WTC11 (cell line): ENCODE measurements around the gene GARIN3. TPM values are rescaled to one million over a fixed set of nuclear protein-coding genes. Genes with fewer than 3 reads are reported as not detected.

Source experiments
- ATAC-seq: fragments of 200-7000 bp; cut with Tn5 transposase; 2 replicates; pipeline ENCODE4 v1.10.0; 2021; ENCODE audit warnings: mild to moderate bottlenecking, moderate library complexity
- CTCF ChIA-PET: fragments of 300-600 bp; sonication (Branson Sonifier 250); formaldehyde crosslinking; loops from one replicate; lab custom pipeline; 2021; ENCODE audit warnings: antibody characterized with exemption; lab: Charles Lee
- POLR2A ChIA-PET: fragments of 350-600 bp; sonication (Branson Sonifier 250); formaldehyde crosslinking; loops from one replicate; lab custom pipeline; 2021; ENCODE audit warnings: antibody characterized with exemption; lab: Charles Lee
- DNase-seq: peaks from one replicate; pipeline ENCODE4 v3.0.0; 2021; ENCODE audit warnings: low spot score
- H3K27ac Mint-ChIP-seq: 2 replicates; pipeline ENCODE4 v1.8.0; 2021; ENCODE audit warnings: mixed read lengths
- H3K27me3 Mint-ChIP-seq: 2 replicates; pipeline ENCODE4 v1.8.0; 2021; ENCODE audit warnings: low read depth, mild to moderate bottlenecking, moderate library complexity, mixed read lengths
- H3K36me3 Mint-ChIP-seq: 2 replicates; pipeline ENCODE4 v1.8.0; 2021; ENCODE audit warnings: mixed read lengths
- H3K4me1 Mint-ChIP-seq: 2 replicates; pipeline ENCODE4 v1.8.0; 2022; ENCODE audit warnings: mixed read lengths
- H3K4me3 Mint-ChIP-seq: 2 replicates; pipeline ENCODE4 v1.8.0; 2021; ENCODE audit warnings: mild to moderate bottlenecking, moderate library complexity, mixed read lengths
- H3K9me3 Mint-ChIP-seq: 2 replicates; pipeline ENCODE4 v1.8.0; 2021; ENCODE audit warnings: mixed read lengths
- ESRRA ChIP-seq: sonication (generic); formaldehyde crosslinking; IDR thresholded peaks from 2 replicates; pipeline ENCODE4 v1.8.1; 2022; ENCODE audit warnings: mild to moderate bottlenecking, missing genetic modification reagents, borderline replicate concordance
- ETV6 ChIP-seq: sonication (generic); formaldehyde crosslinking; IDR thresholded peaks from 2 replicates; pipeline ENCODE4 v1.8.1; 2022; ENCODE audit warnings: mild to moderate bottlenecking, missing genetic modification reagents
- FOXK1 ChIP-seq: sonication (generic); formaldehyde crosslinking; IDR thresholded peaks from 2 replicates; pipeline ENCODE4 v1.8.0; 2022; ENCODE audit warnings: mild to moderate bottlenecking, moderate library complexity, missing genetic modification reagents
- GTF2I ChIP-seq: fragments of 250-450 bp; sonication (Bioruptor Pico); conservative IDR thresholded peaks from 2 replicates; pipeline ENCODE4 v1.4.0; 2021; ENCODE audit warnings: mild to moderate bottlenecking
- IRF2 ChIP-seq: sonication (generic); formaldehyde crosslinking; IDR thresholded peaks from 2 replicates; pipeline ENCODE4 v1.8.0; 2022; ENCODE audit warnings: low read depth, missing genetic modification reagents, borderline replicate concordance
- JAZF1 ChIP-seq: fragments of 250-450 bp; sonication (Bioruptor Pico); IDR thresholded peaks from 2 replicates; pipeline ENCODE4 v1.9.0; 2021; ENCODE audit warnings: moderate library complexity, mild to moderate bottlenecking, inconsistent platforms
- JUN ChIP-seq: sonication (generic); formaldehyde crosslinking; IDR thresholded peaks from 2 replicates; pipeline ENCODE4 v1.8.0; 2023; ENCODE audit warnings: mild to moderate bottlenecking, missing genetic modification reagents
- NFYB ChIP-seq: sonication (generic); formaldehyde crosslinking; conservative IDR thresholded peaks from 2 replicates; pipeline ENCODE4 v1.8.0; 2022; ENCODE audit warnings: low read depth, missing genetic modification reagents
- OVOL2 ChIP-seq: fragments of 250-450 bp; sonication (Bioruptor Pico); IDR thresholded peaks from 2 replicates; pipeline ENCODE4 v1.9.0; 2021; ENCODE audit warnings: mild to moderate bottlenecking, borderline replicate concordance
- RORB ChIP-seq: fragments of 250-450 bp; sonication (Bioruptor Pico); IDR thresholded peaks from 2 replicates; pipeline ENCODE4 v1.9.0; 2021; ENCODE audit warnings: mild to moderate bottlenecking
- SMAD3 ChIP-seq: sonication (generic); formaldehyde crosslinking; IDR thresholded peaks from 2 replicates; pipeline ENCODE4 v1.8.0; 2022; ENCODE audit warnings: missing genetic modification reagents, mild to moderate bottlenecking, borderline replicate concordance
- SMAD4 ChIP-seq: sonication (generic); formaldehyde crosslinking; IDR thresholded peaks from 2 replicates; pipeline ENCODE4 v1.8.0; 2022; ENCODE audit warnings: mild to moderate bottlenecking, missing genetic modification reagents
- SP1 ChIP-seq: sonication (generic); formaldehyde crosslinking; conservative IDR thresholded peaks from 2 replicates; pipeline ENCODE4 v1.8.1; 2022; ENCODE audit warnings: missing genetic modification reagents
- TCF7 ChIP-seq: sonication (generic); formaldehyde crosslinking; IDR thresholded peaks from 2 replicates; pipeline ENCODE4 v1.8.0; 2022; ENCODE audit warnings: mild to moderate bottlenecking, low read depth, missing genetic modification reagents, moderate library complexity
- TEAD1 ChIP-seq: sonication (generic); formaldehyde crosslinking; IDR thresholded peaks from 2 replicates; pipeline ENCODE4 v1.8.0; 2022; ENCODE audit warnings: mild to moderate bottlenecking, missing genetic modification reagents
- TEAD4 ChIP-seq: sonication (generic); formaldehyde crosslinking; IDR thresholded peaks from 2 replicates; pipeline ENCODE4 v1.8.0; 2022; ENCODE audit warnings: mild to moderate bottlenecking, missing genetic modification reagents
- TP53 ChIP-seq: sonication (generic); formaldehyde crosslinking; IDR thresholded peaks from 2 replicates; pipeline ENCODE4 v1.8.1; 2023; ENCODE audit warnings: mild to moderate bottlenecking, missing genetic modification reagents
- ZNF138 ChIP-seq: sonication (generic); formaldehyde crosslinking; conservative IDR thresholded peaks from 2 replicates; pipeline ENCODE4 v1.8.1; 2022; ENCODE audit warnings: mild to moderate bottlenecking, moderate library complexity, missing genetic modification reagents
- ZNF317 ChIP-seq: sonication (generic); formaldehyde crosslinking; IDR thresholded peaks from 2 replicates; pipeline ENCODE4 v1.8.1; 2023; ENCODE audit warnings: low read depth, mild to moderate bottlenecking, moderate library complexity, missing genetic modification reagents, borderline replicate concordance
- ZNF416 ChIP-seq: fragments of 250-450 bp; sonication (Bioruptor Pico); IDR thresholded peaks from 2 replicates; pipeline ENCODE4 v1.9.0; 2021; ENCODE audit warnings: mild to moderate bottlenecking, inconsistent platforms
- total RNA-seq: library from RNA; stranded (reverse); gene quantifications from 3 replicates; pipeline ENCODE4 v1.2.3, GENCODE V29; 2021
- TF ChIP-seq, protein P1 (sequence below): sonication (generic); formaldehyde crosslinking; IDR thresholded peaks from 2 replicates; pipeline ENCODE4 v1.8.1; 2023; ENCODE audit warnings: mild to moderate bottlenecking, missing genetic modification reagents, borderline replicate concordance
- TF ChIP-seq, protein P2 (sequence below): sonication (generic); formaldehyde crosslinking; IDR thresholded peaks from 2 replicates; pipeline ENCODE4 v1.8.1; 2022; ENCODE audit warnings: mild to moderate bottlenecking, moderate library complexity, missing genetic modification reagents
- TF ChIP-seq, protein P3 (sequence below): sonication (generic); formaldehyde crosslinking; IDR thresholded peaks from 2 replicates; pipeline ENCODE4 v1.8.1; 2022; ENCODE audit warnings: low read depth, mild to moderate bottlenecking, moderate library complexity, missing genetic modification reagents, borderline replicate concordance
- TF ChIP-seq, protein P4 (sequence below): fragments of 250-450 bp; sonication (Bioruptor Pico); IDR thresholded peaks from 2 replicates; pipeline ENCODE4 v1.9.0; 2021; ENCODE audit warnings: mild to moderate bottlenecking, borderline replicate concordance
- TF ChIP-seq, protein P5 (sequence below): sonication (generic); formaldehyde crosslinking; IDR thresholded peaks from 2 replicates; pipeline ENCODE4 v1.8.1; 2023; ENCODE audit warnings: mild to moderate bottlenecking, missing genetic modification reagents, moderate library complexity
- TF ChIP-seq, protein P6 (sequence below): sonication (generic); formaldehyde crosslinking; IDR thresholded peaks from 2 replicates; pipeline ENCODE4 v1.8.0; 2022; ENCODE audit warnings: mild to moderate bottlenecking, missing genetic modification reagents

GARIN3 gene
- total RNA-seq, 1 experiment from 2014 or later, result not detected

DNA sequence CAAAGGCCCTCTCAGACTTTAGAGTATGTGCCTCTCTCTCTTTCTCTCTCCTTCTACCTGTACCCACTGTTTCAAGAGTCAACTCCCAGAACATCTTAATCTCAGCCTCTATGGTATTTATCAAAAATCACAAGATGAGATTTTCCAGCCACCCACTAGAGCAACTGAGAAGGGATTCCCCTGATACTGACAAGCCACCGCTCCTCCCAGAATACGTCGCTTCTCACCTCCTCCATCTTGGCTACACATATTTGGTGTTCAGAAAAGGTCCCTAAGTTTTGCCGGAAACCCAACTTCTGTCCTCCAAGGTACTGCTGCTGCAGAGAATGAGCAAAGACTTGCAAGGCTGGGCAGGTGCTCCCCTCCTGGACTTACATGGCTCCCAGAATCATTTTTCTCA is 6.1 kb downstream of the GARIN3 start:
- no peak overlapping the region for H3K27ac Mint-ChIP-seq
- H3K4me1 Mint-ChIP-seq, result no peaks in the 10 kb centered on the region
- ChIA-PET POLR2A (no interaction called here), CTCF (no interaction called here)
- TF ChIP-seq, protein P1, sequence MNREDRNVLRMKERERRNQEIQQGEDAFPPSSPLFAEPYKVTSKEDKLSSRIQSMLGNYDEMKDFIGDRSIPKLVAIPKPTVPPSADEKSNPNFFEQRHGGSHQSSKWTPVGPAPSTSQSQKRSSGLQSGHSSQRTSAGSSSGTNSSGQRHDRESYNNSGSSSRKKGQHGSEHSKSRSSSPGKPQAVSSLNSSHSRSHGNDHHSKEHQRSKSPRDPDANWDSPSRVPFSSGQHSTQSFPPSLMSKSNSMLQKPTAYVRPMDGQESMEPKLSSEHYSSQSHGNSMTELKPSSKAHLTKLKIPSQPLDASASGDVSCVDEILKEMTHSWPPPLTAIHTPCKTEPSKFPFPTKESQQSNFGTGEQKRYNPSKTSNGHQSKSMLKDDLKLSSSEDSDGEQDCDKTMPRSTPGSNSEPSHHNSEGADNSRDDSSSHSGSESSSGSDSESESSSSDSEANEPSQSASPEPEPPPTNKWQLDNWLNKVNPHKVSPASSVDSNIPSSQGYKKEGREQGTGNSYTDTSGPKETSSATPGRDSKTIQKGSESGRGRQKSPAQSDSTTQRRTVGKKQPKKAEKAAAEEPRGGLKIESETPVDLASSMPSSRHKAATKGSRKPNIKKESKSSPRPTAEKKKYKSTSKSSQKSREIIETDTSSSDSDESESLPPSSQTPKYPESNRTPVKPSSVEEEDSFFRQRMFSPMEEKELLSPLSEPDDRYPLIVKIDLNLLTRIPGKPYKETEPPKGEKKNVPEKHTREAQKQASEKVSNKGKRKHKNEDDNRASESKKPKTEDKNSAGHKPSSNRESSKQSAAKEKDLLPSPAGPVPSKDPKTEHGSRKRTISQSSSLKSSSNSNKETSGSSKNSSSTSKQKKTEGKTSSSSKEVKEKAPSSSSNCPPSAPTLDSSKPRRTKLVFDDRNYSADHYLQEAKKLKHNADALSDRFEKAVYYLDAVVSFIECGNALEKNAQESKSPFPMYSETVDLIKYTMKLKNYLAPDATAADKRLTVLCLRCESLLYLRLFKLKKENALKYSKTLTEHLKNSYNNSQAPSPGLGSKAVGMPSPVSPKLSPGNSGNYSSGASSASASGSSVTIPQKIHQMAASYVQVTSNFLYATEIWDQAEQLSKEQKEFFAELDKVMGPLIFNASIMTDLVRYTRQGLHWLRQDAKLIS (CRISPR knock-in tag), result no peak
- no peak for TF ChIP-seq SP1
- TF ChIP-seq RORB (CRISPR knock-in tag), result no peak
- no peak for TF ChIP-seq TEAD4
- no peak for TF ChIP-seq SMAD3 (CRISPR knock-in tag)
- TF ChIP-seq GTF2I (CRISPR knock-in tag), result no peak
- TF ChIP-seq, protein P2, sequence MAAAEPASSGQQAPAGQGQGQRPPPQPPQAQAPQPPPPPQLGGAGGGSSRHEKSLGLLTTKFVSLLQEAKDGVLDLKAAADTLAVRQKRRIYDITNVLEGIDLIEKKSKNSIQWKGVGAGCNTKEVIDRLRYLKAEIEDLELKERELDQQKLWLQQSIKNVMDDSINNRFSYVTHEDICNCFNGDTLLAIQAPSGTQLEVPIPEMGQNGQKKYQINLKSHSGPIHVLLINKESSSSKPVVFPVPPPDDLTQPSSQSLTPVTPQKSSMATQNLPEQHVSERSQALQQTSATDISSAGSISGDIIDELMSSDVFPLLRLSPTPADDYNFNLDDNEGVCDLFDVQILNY (CRISPR knock-in tag), result no peak
- no peak for TF ChIP-seq JUN (CRISPR knock-in tag)
- TF ChIP-seq TP53 (CRISPR knock-in tag), result no peak
- no peak for TF ChIP-seq ESRRA (CRISPR knock-in tag)
- no peak for TF ChIP-seq JAZF1 (CRISPR knock-in tag)
- TF ChIP-seq, protein P3, sequence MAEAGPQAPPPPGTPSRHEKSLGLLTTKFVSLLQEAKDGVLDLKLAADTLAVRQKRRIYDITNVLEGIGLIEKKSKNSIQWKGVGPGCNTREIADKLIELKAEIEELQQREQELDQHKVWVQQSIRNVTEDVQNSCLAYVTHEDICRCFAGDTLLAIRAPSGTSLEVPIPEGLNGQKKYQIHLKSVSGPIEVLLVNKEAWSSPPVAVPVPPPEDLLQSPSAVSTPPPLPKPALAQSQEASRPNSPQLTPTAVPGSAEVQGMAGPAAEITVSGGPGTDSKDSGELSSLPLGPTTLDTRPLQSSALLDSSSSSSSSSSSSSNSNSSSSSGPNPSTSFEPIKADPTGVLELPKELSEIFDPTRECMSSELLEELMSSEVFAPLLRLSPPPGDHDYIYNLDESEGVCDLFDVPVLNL (CRISPR knock-in tag), result no peak
- no peak for TF ChIP-seq NFYB (CRISPR knock-in tag)
- no peak for TF ChIP-seq OVOL2
- no peak for TF ChIP-seq ZNF138 (CRISPR knock-in tag)
- no peak for TF ChIP-seq FOXK1 (CRISPR knock-in tag)
- TF ChIP-seq ETV6 (CRISPR knock-in tag), result no peak
- TF ChIP-seq IRF2 (CRISPR knock-in tag), result no peak
- no peaks in the 10 kb centered on the region for H3K36me3 Mint-ChIP-seq
- no peaks in the 10 kb centered on the region for H3K27me3 Mint-ChIP-seq
- H3K9me3 Mint-ChIP-seq, result no peaks in the 10 kb centered on the region
- no peak overlapping the region for H3K4me3 Mint-ChIP-seq
- ATAC-seq (no peak), DNase-seq (no peak)

DNA sequence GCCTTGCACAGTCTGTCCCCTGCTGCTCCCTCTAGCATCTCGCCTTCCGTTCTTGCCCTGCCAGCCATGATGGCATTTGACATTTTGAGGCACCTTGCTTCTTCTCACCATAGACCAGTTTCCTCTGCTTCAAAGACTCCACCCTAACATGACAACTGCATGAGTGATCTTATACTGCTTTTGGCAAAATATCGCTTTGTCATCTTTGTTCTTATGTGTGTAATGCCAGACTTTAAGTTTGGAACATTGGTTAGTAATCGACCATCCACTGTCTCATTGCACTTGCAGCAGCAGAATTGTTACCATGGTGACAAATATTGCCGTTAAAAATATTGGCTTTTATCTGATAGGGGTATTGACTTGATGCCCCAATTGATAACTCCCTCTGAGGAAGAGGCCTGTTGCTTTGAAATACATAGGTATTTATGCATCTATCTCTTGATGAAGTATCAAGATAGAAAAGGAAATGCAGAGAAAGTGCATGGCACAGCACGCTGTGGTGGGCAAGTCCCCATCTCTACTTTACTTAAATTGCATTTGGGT is 6.8 kb downstream of the GARIN3 start:
- no peaks in the 10 kb centered on the region for H3K9me3 Mint-ChIP-seq
- no peak overlapping the region for H3K27ac Mint-ChIP-seq
- H3K36me3 Mint-ChIP-seq, result no peaks in the 10 kb centered on the region
- no peaks in the 10 kb centered on the region for H3K27me3 Mint-ChIP-seq
- no peak for DNase-seq
- no peak overlapping the region for H3K4me3 Mint-ChIP-seq
- CTCF ChIA-PET, result no interaction called here
- no peak for ATAC-seq
- H3K4me1 Mint-ChIP-seq, result no peaks in the 10 kb centered on the region
- POLR2A ChIA-PET, result no interaction called here
- TF ChIP-seq, protein P4, sequence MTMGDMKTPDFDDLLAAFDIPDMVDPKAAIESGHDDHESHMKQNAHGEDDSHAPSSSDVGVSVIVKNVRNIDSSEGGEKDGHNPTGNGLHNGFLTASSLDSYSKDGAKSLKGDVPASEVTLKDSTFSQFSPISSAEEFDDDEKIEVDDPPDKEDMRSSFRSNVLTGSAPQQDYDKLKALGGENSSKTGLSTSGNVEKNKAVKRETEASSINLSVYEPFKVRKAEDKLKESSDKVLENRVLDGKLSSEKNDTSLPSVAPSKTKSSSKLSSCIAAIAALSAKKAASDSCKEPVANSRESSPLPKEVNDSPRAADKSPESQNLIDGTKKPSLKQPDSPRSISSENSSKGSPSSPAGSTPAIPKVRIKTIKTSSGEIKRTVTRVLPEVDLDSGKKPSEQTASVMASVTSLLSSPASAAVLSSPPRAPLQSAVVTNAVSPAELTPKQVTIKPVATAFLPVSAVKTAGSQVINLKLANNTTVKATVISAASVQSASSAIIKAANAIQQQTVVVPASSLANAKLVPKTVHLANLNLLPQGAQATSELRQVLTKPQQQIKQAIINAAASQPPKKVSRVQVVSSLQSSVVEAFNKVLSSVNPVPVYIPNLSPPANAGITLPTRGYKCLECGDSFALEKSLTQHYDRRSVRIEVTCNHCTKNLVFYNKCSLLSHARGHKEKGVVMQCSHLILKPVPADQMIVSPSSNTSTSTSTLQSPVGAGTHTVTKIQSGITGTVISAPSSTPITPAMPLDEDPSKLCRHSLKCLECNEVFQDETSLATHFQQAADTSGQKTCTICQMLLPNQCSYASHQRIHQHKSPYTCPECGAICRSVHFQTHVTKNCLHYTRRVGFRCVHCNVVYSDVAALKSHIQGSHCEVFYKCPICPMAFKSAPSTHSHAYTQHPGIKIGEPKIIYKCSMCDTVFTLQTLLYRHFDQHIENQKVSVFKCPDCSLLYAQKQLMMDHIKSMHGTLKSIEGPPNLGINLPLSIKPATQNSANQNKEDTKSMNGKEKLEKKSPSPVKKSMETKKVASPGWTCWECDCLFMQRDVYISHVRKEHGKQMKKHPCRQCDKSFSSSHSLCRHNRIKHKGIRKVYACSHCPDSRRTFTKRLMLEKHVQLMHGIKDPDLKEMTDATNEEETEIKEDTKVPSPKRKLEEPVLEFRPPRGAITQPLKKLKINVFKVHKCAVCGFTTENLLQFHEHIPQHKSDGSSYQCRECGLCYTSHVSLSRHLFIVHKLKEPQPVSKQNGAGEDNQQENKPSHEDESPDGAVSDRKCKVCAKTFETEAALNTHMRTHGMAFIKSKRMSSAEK, result no peak
- no peak for TF ChIP-seq TEAD1 (CRISPR knock-in tag)
- TF ChIP-seq SMAD4, result no peak
- TF ChIP-seq, protein P5, sequence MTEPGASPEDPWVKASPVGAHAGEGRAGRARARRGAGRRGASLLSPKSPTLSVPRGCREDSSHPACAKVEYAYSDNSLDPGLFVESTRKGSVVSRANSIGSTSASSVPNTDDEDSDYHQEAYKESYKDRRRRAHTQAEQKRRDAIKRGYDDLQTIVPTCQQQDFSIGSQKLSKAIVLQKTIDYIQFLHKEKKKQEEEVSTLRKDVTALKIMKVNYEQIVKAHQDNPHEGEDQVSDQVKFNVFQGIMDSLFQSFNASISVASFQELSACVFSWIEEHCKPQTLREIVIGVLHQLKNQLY (CRISPR knock-in tag), result no peak
- no peak for TF ChIP-seq ZNF317 (CRISPR knock-in tag)
- TF ChIP-seq, protein P6, sequence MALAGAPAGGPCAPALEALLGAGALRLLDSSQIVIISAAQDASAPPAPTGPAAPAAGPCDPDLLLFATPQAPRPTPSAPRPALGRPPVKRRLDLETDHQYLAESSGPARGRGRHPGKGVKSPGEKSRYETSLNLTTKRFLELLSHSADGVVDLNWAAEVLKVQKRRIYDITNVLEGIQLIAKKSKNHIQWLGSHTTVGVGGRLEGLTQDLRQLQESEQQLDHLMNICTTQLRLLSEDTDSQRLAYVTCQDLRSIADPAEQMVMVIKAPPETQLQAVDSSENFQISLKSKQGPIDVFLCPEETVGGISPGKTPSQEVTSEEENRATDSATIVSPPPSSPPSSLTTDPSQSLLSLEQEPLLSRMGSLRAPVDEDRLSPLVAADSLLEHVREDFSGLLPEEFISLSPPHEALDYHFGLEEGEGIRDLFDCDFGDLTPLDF (CRISPR knock-in tag), result no peak
- TF ChIP-seq TCF7 (CRISPR knock-in tag), result no peak
- no peak for TF ChIP-seq ESRRA (CRISPR knock-in tag)
- TF ChIP-seq ZNF416 (CRISPR knock-in tag), result no peak
- no peak for TF ChIP-seq ETV6 (CRISPR knock-in tag)
